K562 (cell line): Measurements from ENCODE around the gene SLC34A1. TPM values are rescaled to one million over a fixed set of nuclear protein-coding genes. Genes with fewer than 3 reads are reported as not detected.

Experiments
- ARID4B ChIP-seq: sonication (generic); formaldehyde crosslinking; IDR thresholded peaks from 2 replicates; pipeline ENCODE4 v1.8.0; 2022; ENCODE audit warnings: mild to moderate bottlenecking, missing genetic modification reagents
- E2F6 ChIP-seq, 2 experiments: IDR thresholded peaks; 2 replicates each; pipeline ENCODE4 v1.6.1; 2011; ENCODE audit warnings: borderline replicate concordance in 1 of 2, control low read depth in 1 of 2, low read depth in 1 of 2, low read length in 1 of 2, mild to moderate bottlenecking in 1 of 2, mixed read lengths in 1 of 2, moderate library complexity in 1 of 2; ENCODE audit not compliant: insufficient read depth in 1 of 2, insufficient read length in 1 of 2, poor library complexity in 1 of 2, severe bottlenecking in 1 of 2; ENCODE audit errors: extremely low read depth in 1 of 2
- EP400 ChIP-seq: fragments of 450-650 bp; IDR thresholded peaks from 2 replicates; pipeline ENCODE4 v1.6.1; 2017; ENCODE audit warnings: antibody characterized with exemption, mild to moderate bottlenecking, moderate library complexity
- GMEB1 ChIP-seq: fragments of 250-450 bp; sonication (Bioruptor Pico); IDR thresholded peaks from 2 replicates; pipeline ENCODE4 v1.4.0; 2020; ENCODE audit warnings: mild to moderate bottlenecking
- HDAC1 ChIP-seq, 2 experiments: fragments of 450-650 bp; IDR thresholded peaks; 2 replicates each; pipeline ENCODE4 v1.6.1; 2016 to 2017; ENCODE audit warnings: inconsistent platforms in 1 of 2, mild to moderate bottlenecking in 1 of 2, moderate library complexity in 1 of 2
- HNRNPL ChIP-seq: fragments of 200-400 bp; formaldehyde crosslinking; IDR thresholded peaks from 2 replicates; pipeline ENCODE4 v1.6.1; 2017; ENCODE audit warnings: low read depth, mild to moderate bottlenecking, low read length
- HNRNPUL1 ChIP-seq: fragments of 200-400 bp; formaldehyde crosslinking; IDR thresholded peaks from 2 replicates; pipeline ENCODE4 v1.6.1; 2017; ENCODE audit warnings: low read length
- NCOA2 ChIP-seq, 2 experiments: fragments of 450-650 bp; IDR thresholded peaks; 2 replicates each; pipeline ENCODE4 v1.6.1; 2018; ENCODE audit warnings: mild to moderate bottlenecking in 2 of 2, moderate library complexity in 1 of 2; ENCODE audit not compliant: partially characterized antibody in 2 of 2
- SIRT6 ChIP-seq: IDR thresholded peaks from one replicate; pipeline ENCODE4 v1.6.1; 2012; ENCODE audit warnings: low read depth, mild to moderate bottlenecking, control low read depth, inconsistent platforms, low read length, moderate library complexity
- SNRNP70 ChIP-seq: fragments of 200-400 bp; formaldehyde crosslinking; optimal IDR thresholded peaks from 2 replicates; pipeline ENCODE3; 2017; ENCODE audit warnings: low read depth, low read length
- TFE3 ChIP-seq: fragments of 450-650 bp; formaldehyde crosslinking; IDR thresholded peaks from 2 replicates; pipeline ENCODE4 v1.4.0; 2020; ENCODE audit warnings: mild to moderate bottlenecking, mixed read lengths
- ZC3H4 ChIP-seq: sonication (generic); formaldehyde crosslinking; IDR thresholded peaks from 2 replicates; pipeline ENCODE4 v1.9.0; 2021; ENCODE audit warnings: missing genetic modification reagents, borderline replicate concordance
- ZNF764 ChIP-seq: fragments of 250-450 bp; sonication (Bioruptor Pico); IDR thresholded peaks from 2 replicates; pipeline ENCODE4 v1.4.0; 2020; ENCODE audit warnings: low read depth, mild to moderate bottlenecking, moderate library complexity
- polyA plus RNA-seq, 8 experiments: library from polyadenylated mRNA; depleted of rRNA in 4 of 8; stranded (reverse) in 5 of 8; unstranded in 3 of 8; fragments of >200 nt; fragmentation: Nextera tagmentation in 2 of 8; fragmentation: Illumina TruSeq in 1 of 8; extraction: Ambion mirVana in 2 of 8; extraction: Trizol in 1 of 8; gene quantifications; 2 replicates each; pipeline versions ENCODE4 v1.2.1 to v1.2.3, GENCODE V29; 2011 to 2014; ENCODE audit warnings: inconsistent platforms in 1 of 8, missing spikeins in 1 of 8
- total RNA-seq, 7 experiments: library from RNA; depleted of rRNA in 6 of 7; stranded (reverse); fragments of >200 nt in 6 of 7; fragmentation: Illumina TruSeq in 2 of 7; extraction: Trizol in 2 of 7; gene quantifications; 2 replicates each; pipeline versions ENCODE4 v1.2.1 to v1.2.3, GENCODE V29; 2011 to 2021; ENCODE audit warnings: low replicate concordance in 1 of 7
- TF ChIP-seq, protein P1 (sequence below): fragments of 250-450 bp; sonication (Bioruptor Pico); IDR thresholded peaks from 2 replicates; pipeline ENCODE4 v1.8.0; 2022; ENCODE audit warnings: moderate library complexity, mild to moderate bottlenecking, inconsistent platforms

SLC34A1 gene
- total and polyA plus RNA-seq, 9 of the 15 experiments (the other 6 are each of a cell fraction or from before 2014, with no cell fraction given): not detected

DNA sequence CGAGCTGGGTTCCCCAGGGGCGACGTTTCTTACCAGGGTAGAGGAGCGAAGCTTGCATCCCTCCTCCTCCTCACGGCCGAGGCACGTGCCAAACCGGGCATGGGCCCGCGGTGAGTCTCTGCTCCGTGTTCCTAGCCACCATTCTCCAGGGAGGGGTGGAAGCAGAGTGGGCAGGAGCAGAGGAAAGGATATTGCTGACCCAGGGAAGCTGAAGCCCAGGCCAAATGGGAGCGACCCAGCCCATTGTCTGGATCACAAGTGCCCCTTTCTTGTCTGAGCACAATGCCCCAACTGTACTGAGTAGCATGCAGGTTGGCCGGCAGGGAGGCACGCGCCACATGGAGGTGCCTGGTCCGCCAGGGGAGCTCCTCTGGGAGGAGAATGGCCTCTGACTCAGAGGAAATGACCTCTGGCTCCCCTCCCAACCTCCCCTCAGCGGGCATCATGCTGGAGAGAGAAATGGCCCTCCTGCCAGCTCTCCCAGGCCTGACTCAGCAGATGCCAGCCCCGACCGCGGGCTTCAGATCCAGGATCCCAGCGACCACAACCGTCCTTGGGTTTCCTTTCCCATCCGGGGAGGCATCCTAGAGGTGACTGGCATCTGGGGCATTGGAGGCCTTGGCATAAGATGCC is 63.5 kb downstream of the SLC34A1 start (continued):
- TF ChIP-seq ZC3H4 (CRISPR knock-in tag) (no peak), NCOA2 (IDR thresholded peaks at IDR 0.05; ENCODE audit: partially characterized antibody in 2 of 2) (no peak), ZNF764 (no peak), HNRNPL (peak; percentile 65; the same call in 1 of the 2 replicates), ARID4B (CRISPR knock-in tag) (no peak; the same call in 1 of the 2 replicates), E2F6 (IDR thresholded peaks at IDR 0.05; ENCODE audit: borderline replicate concordance in 1 of 2, extremely low read depth in 1 of 2, insufficient read depth in 1 of 2, insufficient read length in 1 of 2, low read depth in 1 of 2, low read length in 1 of 2, poor library complexity in 1 of 2, severe bottlenecking in 1 of 2) (peak in 1 of 2 experiments; percentile 3), HDAC1 (IDR thresholded peaks at IDR 0.05) (no peak), EP400 (peak; percentile 24; the same call in 1 of the 2 replicates), TFE3 (CRISPR knock-in tag) (no peak), HNRNPUL1 (peak; percentile 68; the same call in 1 of the 2 replicates), GMEB1 (no peak), SNRNP70 (no peak), SIRT6 (no peak)
- TF ChIP-seq, protein P1, sequence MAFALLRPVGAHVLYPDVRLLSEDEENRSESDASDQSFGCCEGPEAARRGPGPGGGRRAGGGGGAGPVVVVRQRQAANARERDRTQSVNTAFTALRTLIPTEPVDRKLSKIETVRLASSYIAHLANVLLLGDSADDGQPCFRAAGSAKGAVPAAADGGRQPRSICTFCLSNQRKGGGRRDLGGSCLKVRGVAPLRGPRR: no peak
